PC-9 (cell line): ENCODE results near the gene CDS1.

ENCODE experiments used
- CTCF ChIP-seq: fragments of 200-600 bp; sonication (generic); conservative IDR thresholded peaks from 2 replicates; pipeline ENCODE4 v1.6.1; 2017; ENCODE audit warnings: mixed run types, antibody characterized with exemption, mild to moderate bottlenecking, moderate library complexity
- EZH2 ChIP-seq: fragments of 200-600 bp; sonication (generic); IDR thresholded peaks from 2 replicates; pipeline ENCODE4 v1.8.0; 2017; ENCODE audit warnings: antibody characterized with exemption, low read depth

- TF ChIP-seq CTCF, result no peak
- TF ChIP-seq EZH2, result no peak
Measured at GRCh38 chr4:84681486-84682274, 98.8 kb downstream of the CDS1 start.
